ENCODE measurements around the gene SYNM.

The SYNM gene

GRCh38 chr15:99180086-99180963, 75.4 kb downstream of the SYNM start:
- FAIRE-seq (no peak), DNase-seq (ENCODE audit: extremely low spot score, insufficient read length, low read depth) (no peak)

GRCh38 chr15:99180964-99181306, 76.1 kb downstream of the SYNM start:
- FAIRE-seq, result no peak

GRCh38 chr15:99181545-99181971, 76.7 kb downstream of the SYNM start:
- FAIRE-seq (no peak), DNase-seq (ENCODE audit: extremely low spot score, insufficient read length, low read depth) (no peak)

More at GRCh38 chr15:99180964-99181306, 76.1 kb downstream of the SYNM start:
- no peak for DNase-seq (ENCODE audit: extremely low spot score, insufficient read length, low read depth)

DNA sequence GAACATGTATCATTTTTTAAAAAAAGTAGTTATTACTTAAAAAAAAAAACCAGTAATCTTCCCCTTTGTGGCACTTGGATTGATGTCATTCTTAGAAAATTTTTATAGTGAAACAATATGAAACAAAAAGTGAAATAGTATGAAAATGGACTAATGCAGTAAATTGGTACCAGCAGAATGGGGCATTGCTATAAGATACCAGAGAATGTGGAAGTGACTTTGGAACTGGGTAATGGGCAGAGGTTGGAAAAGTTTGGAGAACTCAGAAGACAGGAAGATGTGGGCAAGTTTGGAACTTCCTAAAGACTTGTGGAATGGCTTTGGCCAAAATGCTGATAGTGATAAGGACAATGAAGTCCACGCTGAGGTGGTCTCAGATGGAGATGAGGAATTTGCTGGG, 77.9 kb downstream of the SYNM start:
- no peak for DNase-seq (ENCODE audit: extremely low spot score, insufficient read length, low read depth)
- FAIRE-seq, result no peak
